Thoracic aorta (tissue), 2 donors: ENCODE data around the gene OR6C6. TPM values are rescaled to one million over a fixed set of nuclear protein-coding genes. Genes with fewer than 3 reads are reported as not detected.

Source experiments
- ATAC-seq: fragments of 150-250 bp; one replicate; pipeline ENCODE4 v1.8.0; 2017; ENCODE audit warnings: low read depth; ENCODE audit not compliant: insufficient number of reproducible peaks, low FRiP score
- DNase-seq: peaks from one replicate; pipeline ENCODE4 v3.0.0-alpha.2; 2020; ENCODE audit warnings: low spot score
- H3K27ac ChIP-seq, 2 donors: fragments of 200-600 bp; sonication (generic); 1 replicate in 1 of 2; 2 replicates in 1 of 2; pipeline ENCODE4 v1.5.1; 2016; ENCODE audit warnings: mild to moderate bottlenecking in 2 of 2, moderate library complexity in 2 of 2
- H3K27me3 ChIP-seq: fragments of 200-600 bp; sonication (generic); replicated peaks from 2 replicates; pipeline ENCODE4 v1.6.0; 2016; ENCODE audit warnings: mild to moderate bottlenecking; ENCODE audit not compliant: insufficient read depth
- H3K36me3 ChIP-seq: fragments of 200-600 bp; sonication (generic); one replicate; pipeline ENCODE4 v1.5.1; 2016
- H3K4me1 ChIP-seq, 2 donors: fragments of 200-600 bp; sonication (generic); 1 replicate in 1 of 2; 2 replicates in 1 of 2; pipeline versions ENCODE4 v1.5.1 to v1.6.0; 2016; ENCODE audit warnings: low read depth in 2 of 2, mild to moderate bottlenecking in 1 of 2; ENCODE audit not compliant: control insufficient read depth in 1 of 2
- H3K4me3 ChIP-seq: fragments of 200-600 bp; sonication (generic); 2 replicates; pipeline ENCODE4 v1.5.1; 2016; ENCODE audit warnings: mild to moderate bottlenecking
- H3K9me3 ChIP-seq: fragments of 200-600 bp; sonication (generic); 2 replicates; pipeline ENCODE4 v1.5.1; 2016
- CTCF ChIP-seq: fragments of 200-600 bp; sonication (generic); IDR thresholded peaks from one replicate; pipeline ENCODE4 v1.5.1; 2019; ENCODE audit warnings: antibody characterized with exemption
- total RNA-seq, 2 donors: library from RNA; depleted of rRNA; stranded (reverse); fragments of >200 nt; gene quantifications; one replicate each; pipeline versions ENCODE4 v1.1.0 to v1.2.3, GENCODE V29; 2016

Gene OR6C6
- total RNA-seq, 2 donors from 2014 or later = not detected

DNA sequence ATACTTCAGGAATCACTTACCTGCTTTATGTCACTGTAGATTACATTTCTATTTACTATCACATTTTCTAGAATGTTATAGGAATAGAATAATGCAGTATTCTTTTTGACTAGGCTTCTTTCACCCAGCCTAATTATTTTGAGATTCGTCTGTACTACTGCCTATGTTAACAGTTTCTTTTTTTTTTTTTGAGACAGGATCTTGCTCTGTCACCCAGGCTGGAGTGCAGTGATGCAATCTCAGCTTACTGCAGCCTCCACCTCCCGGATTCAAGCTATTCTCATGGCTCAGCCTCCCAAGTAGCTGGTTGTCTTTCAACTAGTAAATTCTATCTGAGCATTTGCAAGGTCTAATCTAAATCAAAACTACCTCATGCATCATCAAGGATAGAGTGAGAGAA is 6.4 kb downstream of the OR6C6 start:
- no peak for TF ChIP-seq CTCF
- ATAC-seq (no peak), DNase-seq (no peak)
- no peaks in the 10 kb centered on the region for H3K9me3 ChIP-seq
- no peaks in the 10 kb centered on the region for H3K36me3 ChIP-seq
- no peak overlapping the region for H3K4me3 ChIP-seq
- no peaks in the 10 kb centered on the region for H3K27me3 ChIP-seq
- H3K27ac ChIP-seq = no peak overlapping the region
- no peaks in the 10 kb centered on the region for H3K4me1 ChIP-seq

DNA sequence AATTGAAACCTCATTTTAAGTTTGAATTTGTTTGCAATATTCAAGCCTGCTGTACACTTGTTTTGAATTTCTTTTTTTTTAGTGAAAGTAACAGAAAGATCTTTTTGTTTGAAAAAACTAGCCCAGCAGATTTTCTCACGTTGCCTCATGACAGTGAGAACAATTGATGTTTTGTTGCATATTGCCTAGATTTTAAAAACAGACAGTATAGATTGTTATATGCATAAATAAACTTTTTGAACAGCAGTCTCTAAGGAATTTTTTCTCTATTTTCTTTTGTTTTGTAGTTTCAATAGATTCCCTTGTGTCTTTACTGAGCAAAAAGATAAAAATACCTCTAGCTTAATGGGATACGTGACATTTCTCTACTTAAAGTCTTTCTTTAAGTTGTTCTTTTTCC is 15.4 kb downstream of the OR6C6 start:
- no peak overlapping the region for H3K27ac ChIP-seq
- no peak for ATAC-seq

GRCh38 chr12:55258303-55258702 is 38.1 kb downstream of the OR6C6 start:
- Histone ChIP-seq H3K4me3 (no peak overlapping the region), H3K27ac (no peak overlapping the region), H3K36me3 (no peaks in the 10 kb centered on the region), H3K27me3 (no peaks in the 10 kb centered on the region), H3K4me1 (no peaks in the 10 kb centered on the region), H3K9me3 (no peaks in the 10 kb centered on the region)
- ATAC-seq (no peak), DNase-seq (no peak)
- no peak for TF ChIP-seq CTCF

More for the DNA sequence above, 15.4 kb downstream of the OR6C6 start:
- Histone ChIP-seq H3K4me3 (no peak overlapping the region), H3K27me3 (no peaks in the 10 kb centered on the region), H3K9me3 (no peaks in the 10 kb centered on the region), H3K4me1 (no peaks in the 10 kb centered on the region), H3K36me3 (no peaks in the 10 kb centered on the region)
- no peak for DNase-seq
- no peak for TF ChIP-seq CTCF

GRCh38 chr12:55256831-55257230 is 39.5 kb downstream of the OR6C6 start:
- Histone ChIP-seq H3K4me1 (no peaks in the 10 kb centered on the region), H3K9me3 (no peaks in the 10 kb centered on the region), H3K4me3 (no peak overlapping the region), H3K27ac (no peak overlapping the region), H3K36me3 (no peaks in the 10 kb centered on the region), H3K27me3 (no peaks in the 10 kb centered on the region)
- DNase-seq (no peak), ATAC-seq (no peak)
- no peak for TF ChIP-seq CTCF

- Histone ChIP-seq H3K27ac (no peak overlapping the region), H3K4me1 (no peaks in the 10 kb centered on the region), H3K9me3 (no peaks in the 10 kb centered on the region), H3K36me3 (no peaks in the 10 kb centered on the region), H3K27me3 (no peaks in the 10 kb centered on the region), H3K4me3 (no peak overlapping the region)
- DNase-seq (no peak), ATAC-seq (no peak)
- TF ChIP-seq CTCF = no peak
These were observed 43.1 kb downstream of the OR6C6 start for GRCh38 chr12:55253281-55253680.
